Tibial nerve (tissue), 4 donors: Measurements from ENCODE around the gene MRTFA. TPM values are rescaled to one million over a fixed set of nuclear protein-coding genes. Genes with fewer than 3 reads are reported as not detected.
"Not testable (repeated sequence)": the region's sequence is repeated elsewhere in the genome, so short reads cannot be mapped to it uniquely, and the experiment has no call there.

Source experiments
- DNase-seq, 2 donors: peaks; one replicate each; pipeline ENCODE4 v3.0.0-alpha.2; 2019; ENCODE audit warnings: low spot score in 2 of 2
- H3K27ac ChIP-seq, 4 donors: fragments of 200-600 bp; sonication (generic) in 3 of 4; one replicate each; pipeline ENCODE4 v1.5.1; 2017 to 2019; ENCODE audit warnings: mild to moderate bottlenecking in 1 of 4
- H3K27me3 ChIP-seq, 2 donors: fragments of 200-600 bp; sonication (generic) in 1 of 2; one replicate each; pipeline versions ENCODE4 v1.5.1 to v1.6.0; 2017 to 2019
- H3K36me3 ChIP-seq, 3 donors: fragments of 200-600 bp; sonication (generic); one replicate each; pipeline ENCODE4 v1.5.1; 2018 to 2019
- H3K4me1 ChIP-seq, 4 donors: fragments of 200-600 bp; sonication (generic) in 3 of 4; one replicate each; pipeline ENCODE4 v1.5.1; 2017 to 2019
- H3K4me3 ChIP-seq, 4 donors: fragments of 200-600 bp; sonication (generic) in 3 of 4; one replicate each; pipeline ENCODE4 v1.5.1; 2017 to 2019; ENCODE audit warnings: mild to moderate bottlenecking in 1 of 4, moderate library complexity in 1 of 4
- H3K9me3 ChIP-seq, 4 donors: fragments of 200-600 bp; sonication (generic) in 3 of 4; one replicate each; pipeline ENCODE4 v1.5.1; 2017 to 2019
- EP300 ChIP-seq, 2 donors: sonication (generic); formaldehyde crosslinking; IDR thresholded peaks; one replicate each; pipeline ENCODE4 v1.6.1; 2017; ENCODE audit warnings: antibody characterized with exemption in 2 of 2, mild to moderate bottlenecking in 1 of 2
- POLR2A ChIP-seq, 2 donors: fragments of 450-650 bp; IDR thresholded peaks; one replicate each; pipeline ENCODE4 v1.6.1; 2017; ENCODE audit warnings: antibody characterized with exemption in 2 of 2, mild to moderate bottlenecking in 2 of 2, moderate library complexity in 2 of 2
- WGBS, 2 donors: methylation state at CpG; one replicate each; pipeline ENCODE4 v1.1.5; 2018; 5-methylcytosine and 5-hydroxymethylcytosine counted together
- total RNA-seq, 4 donors: library from RNA; depleted of rRNA; stranded (reverse); fragments of >200 nt; gene quantifications; one replicate each; pipeline ENCODE4 v1.1.0, GENCODE V29; 2016
- TF ChIP-seq, protein P1 (sequence below), 5 experiments: fragments of 200-600 bp in 3 of 5; fragments of 450-650 bp in 2 of 5; sonication (generic) in 3 of 5; IDR thresholded peaks; one replicate each; pipeline ENCODE4 v1.5.1; 2016 to 2019; ENCODE audit warnings: antibody characterized with exemption in 5 of 5, mild to moderate bottlenecking in 3 of 5, moderate library complexity in 2 of 5

The MRTFA gene
- total RNA-seq, 4 donors from 2014 or later: 69.7 to 119 (median 104) TPM

DNA sequence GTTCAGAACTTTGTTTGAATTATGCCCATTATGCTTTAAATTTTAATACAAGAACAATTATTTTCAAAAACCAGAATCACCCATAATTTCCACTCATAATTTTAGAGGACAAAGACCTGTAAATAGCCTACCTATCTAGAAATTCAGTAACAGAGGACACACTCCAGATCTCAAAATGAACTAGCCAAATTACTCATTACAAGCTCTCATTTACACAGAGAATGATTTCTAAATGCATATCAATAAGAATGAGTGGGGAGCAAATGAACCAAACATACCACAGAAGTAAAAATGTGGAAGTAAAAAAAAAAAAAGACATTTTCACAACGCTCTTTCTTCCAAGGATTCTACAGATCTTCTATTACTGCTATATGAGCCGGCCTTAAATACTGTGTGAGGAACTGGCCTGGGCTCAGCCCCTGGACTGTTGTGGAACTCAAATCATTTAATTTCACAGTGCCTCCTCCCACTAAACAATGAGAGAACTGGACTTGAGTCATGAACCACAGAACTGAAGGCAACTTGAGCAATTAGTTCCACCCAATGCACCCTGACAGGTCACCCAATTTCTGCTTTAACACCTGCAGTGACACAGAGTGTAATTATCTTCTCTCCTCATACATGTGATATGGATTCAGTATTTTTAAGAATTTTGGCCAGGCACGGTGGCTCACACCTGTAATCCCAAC, 8.0 kb downstream of the MRTFA start:
- peaks cover 0 to 43% (median 6%) of the 10 kb centered on the region in 4 donors for H3K4me1 ChIP-seq
- no peaks in the 10 kb centered on the region for H3K36me3 ChIP-seq
- no peaks in the 10 kb centered on the region for H3K27me3 ChIP-seq
- no peak for TF ChIP-seq EP300 (IDR thresholded peaks at IDR 0.05)
- H3K9me3 ChIP-seq: no peaks in the 10 kb centered on the region
- H3K27ac ChIP-seq: peak overlapping the region in 1 of 4 donors; percentile 38
- H3K4me3 ChIP-seq: no peak overlapping the region
- WGBS, 2 donors: 70 to 76% methylated on average over 3 of the region's 3 CpGs
- DNase-seq: no peak

DNA sequence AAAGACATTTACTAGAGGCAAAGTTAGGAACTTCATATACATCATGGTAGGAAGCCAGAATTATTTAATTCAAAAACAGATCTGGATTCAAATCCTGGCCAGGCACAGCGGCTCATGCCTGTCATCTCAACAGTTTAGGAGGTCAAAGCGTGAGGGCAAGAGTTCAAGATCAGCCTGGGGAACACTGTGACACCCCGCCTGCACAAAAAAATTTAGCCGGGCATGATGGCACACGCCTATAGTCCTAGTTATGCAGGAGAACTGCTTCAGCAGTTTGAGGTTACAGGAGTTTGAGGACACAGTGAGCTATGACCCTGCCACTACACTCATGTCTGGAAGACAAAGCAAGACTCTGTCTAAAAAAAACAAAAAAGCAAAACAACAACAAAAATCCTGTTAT, 8.9 kb downstream of the MRTFA start:
- no peak overlapping the region for H3K27ac ChIP-seq
- TF ChIP-seq, protein P1, sequence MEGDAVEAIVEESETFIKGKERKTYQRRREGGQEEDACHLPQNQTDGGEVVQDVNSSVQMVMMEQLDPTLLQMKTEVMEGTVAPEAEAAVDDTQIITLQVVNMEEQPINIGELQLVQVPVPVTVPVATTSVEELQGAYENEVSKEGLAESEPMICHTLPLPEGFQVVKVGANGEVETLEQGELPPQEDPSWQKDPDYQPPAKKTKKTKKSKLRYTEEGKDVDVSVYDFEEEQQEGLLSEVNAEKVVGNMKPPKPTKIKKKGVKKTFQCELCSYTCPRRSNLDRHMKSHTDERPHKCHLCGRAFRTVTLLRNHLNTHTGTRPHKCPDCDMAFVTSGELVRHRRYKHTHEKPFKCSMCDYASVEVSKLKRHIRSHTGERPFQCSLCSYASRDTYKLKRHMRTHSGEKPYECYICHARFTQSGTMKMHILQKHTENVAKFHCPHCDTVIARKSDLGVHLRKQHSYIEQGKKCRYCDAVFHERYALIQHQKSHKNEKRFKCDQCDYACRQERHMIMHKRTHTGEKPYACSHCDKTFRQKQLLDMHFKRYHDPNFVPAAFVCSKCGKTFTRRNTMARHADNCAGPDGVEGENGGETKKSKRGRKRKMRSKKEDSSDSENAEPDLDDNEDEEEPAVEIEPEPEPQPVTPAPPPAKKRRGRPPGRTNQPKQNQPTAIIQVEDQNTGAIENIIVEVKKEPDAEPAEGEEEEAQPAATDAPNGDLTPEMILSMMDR (IDR thresholded peaks at IDR 0.05): no peak
- TF ChIP-seq POLR2A (IDR thresholded peaks at IDR 0.05) (no peak), EP300 (IDR thresholded peaks at IDR 0.05) (no peak)
- WGBS, 2 donors: 74 to 78% methylated on average over 5 of the region's 5 CpGs
- H3K4me3 ChIP-seq: no peak overlapping the region
- peaks cover 0 to under 1% (median 0%) of the 10 kb centered on the region in 4 donors for H3K9me3 ChIP-seq
- DNase-seq: no peak
- peaks cover 0 to 37% (median 6%) of the 10 kb centered on the region in 4 donors for H3K4me1 ChIP-seq
- peaks cover 0 to 2% (median 0%) of the 10 kb centered on the region in 3 donors for H3K36me3 ChIP-seq
- H3K27me3 ChIP-seq: no peaks in the 10 kb centered on the region

DNA sequence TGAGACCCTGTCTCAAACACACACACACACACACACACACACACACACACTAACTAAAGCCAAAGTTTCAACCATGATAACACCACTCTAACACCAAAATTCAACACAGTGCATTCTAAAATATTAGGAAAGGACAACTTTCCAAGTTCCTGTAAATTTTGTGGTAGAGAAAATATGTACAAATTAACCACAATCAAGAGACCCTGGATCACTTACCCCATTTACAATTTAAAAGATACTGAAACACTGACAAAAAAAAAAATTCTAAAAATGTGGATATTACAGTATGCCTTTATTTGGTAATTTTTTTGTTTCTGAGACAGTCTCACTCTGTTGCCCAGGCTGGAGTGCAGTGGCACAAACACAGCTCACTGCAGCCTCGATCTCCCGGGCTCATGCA, 9.7 kb downstream of the MRTFA start:
- Histone ChIP-seq H3K9me3 (peaks cover 0 to 6% (median 0%) of the 10 kb centered on the region in 4 donors), H3K27me3 (no peaks in the 10 kb centered on the region), H3K27ac (no peak overlapping the region), H3K4me3 (no peak overlapping the region), H3K4me1 (peaks cover 0 to 34% (median 6%) of the 10 kb centered on the region in 4 donors), H3K36me3 (peaks cover 0 to 9% (median 0%) of the 10 kb centered on the region in 3 donors)
- TF ChIP-seq, protein P1 (IDR thresholded peaks at IDR 0.05): no peak
- no peak for TF ChIP-seq POLR2A (IDR thresholded peaks at IDR 0.05)
- TF ChIP-seq EP300 (IDR thresholded peaks at IDR 0.05): no peak
- 36 to 75% methylated on average over 2 of the region's 2 CpGs for WGBS, 2 donors
- no peak for DNase-seq

DNA sequence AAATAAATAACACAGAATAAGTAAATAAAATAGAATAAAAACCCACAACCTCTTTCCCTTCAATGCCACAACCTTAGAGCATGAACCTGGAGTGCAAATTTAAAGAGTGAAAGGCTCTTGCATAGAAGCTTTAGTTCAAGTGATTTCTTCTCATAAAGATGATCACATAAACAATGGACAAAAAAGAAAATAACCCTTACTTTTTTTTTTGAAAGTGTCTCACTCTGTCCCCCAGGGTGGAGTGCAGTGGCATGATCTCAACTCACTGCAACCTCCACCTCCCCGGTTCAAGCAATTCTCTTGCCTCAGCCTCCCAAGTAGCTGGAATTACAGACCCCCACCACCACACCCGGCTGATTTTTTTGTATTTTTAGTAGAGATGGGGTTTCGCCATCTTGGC, 10.7 kb downstream of the MRTFA start:
- not testable (repeated sequence) for H3K4me3 ChIP-seq, DNase-seq, H3K27ac ChIP-seq, H3K27me3 ChIP-seq
- Histone ChIP-seq H3K4me1 (peaks cover 0 to 30% (median 6%) of the 10 kb centered on the region in 4 donors), H3K9me3 (peaks cover 0 to 10% (median 1%) of the 10 kb centered on the region in 4 donors), H3K36me3 (peaks cover 0 to 13% (median 0%) of the 10 kb centered on the region in 3 donors)
- 88% methylated on average over 3 of the region's 3 CpGs for WGBS, 2 donors

DNA sequence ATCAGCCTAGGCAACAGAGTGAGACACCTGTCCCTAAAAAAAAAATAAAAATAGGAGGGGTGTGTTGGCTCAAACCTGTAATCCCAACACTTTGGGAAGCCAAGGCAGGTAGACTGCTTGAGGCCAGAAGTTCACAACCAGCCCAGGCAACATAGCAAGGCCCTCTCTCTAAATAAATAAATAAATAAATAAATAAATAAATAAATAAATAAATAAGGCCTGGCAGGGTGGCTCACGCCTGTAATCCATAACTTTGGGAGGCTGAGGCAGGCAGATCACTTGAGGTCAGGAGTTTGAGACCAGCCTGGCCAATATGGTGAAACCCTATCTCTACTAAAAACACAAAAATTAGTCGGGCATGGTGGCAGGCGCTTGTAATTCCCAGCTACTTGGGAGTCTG, 11.2 kb downstream of the MRTFA start:
- H3K27ac ChIP-seq, H3K27me3 ChIP-seq, H3K4me3 ChIP-seq, DNase-seq: not testable (repeated sequence)
- H3K36me3 ChIP-seq: peaks cover 0 to 17% (median 0%) of the 10 kb centered on the region in 3 donors
- peaks cover 0 to 15% (median 3%) of the 10 kb centered on the region in 4 donors for H3K9me3 ChIP-seq
- H3K4me1 ChIP-seq: peaks cover 0 to 30% (median 6%) of the 10 kb centered on the region in 4 donors
- 92 to 98% methylated on average over 3 of the region's 3 CpGs for WGBS, 2 donors

DNA sequence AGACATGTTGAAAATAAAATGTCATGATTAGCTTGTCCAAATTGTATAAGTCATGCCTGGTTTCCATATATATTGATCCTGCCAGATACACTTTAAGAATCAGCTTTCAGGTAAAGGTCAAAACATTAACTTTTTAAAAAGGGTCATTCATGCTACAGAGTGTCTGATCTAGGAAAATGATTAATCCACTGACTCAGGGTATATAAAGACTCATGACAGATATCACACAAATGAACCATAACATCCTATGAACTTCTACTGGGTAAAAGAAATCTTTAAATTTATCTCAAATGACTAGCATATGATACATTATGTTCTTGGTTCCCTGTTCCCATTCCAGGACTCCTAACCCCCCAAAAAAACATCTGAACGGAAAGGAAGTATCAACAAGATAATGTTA, 11.7 kb downstream of the MRTFA start:
- Histone ChIP-seq H3K4me1 (peaks cover 0 to 30% (median 6%) of the 10 kb centered on the region in 4 donors), H3K36me3 (peaks cover 0 to 17% (median 0%) of the 10 kb centered on the region in 3 donors), H3K27me3 (no peaks in the 10 kb centered on the region), H3K27ac (no peak overlapping the region), H3K4me3 (no peak overlapping the region), H3K9me3 (peaks cover 0 to 15% (median 3%) of the 10 kb centered on the region in 4 donors)
- TF ChIP-seq POLR2A (IDR thresholded peaks at IDR 0.05) (no peak), EP300 (IDR thresholded peaks at IDR 0.05) (no peak)
- TF ChIP-seq, protein P1 (IDR thresholded peaks at IDR 0.05): no peak
- no peak for DNase-seq
- 88 to 96% methylated on average over 1 of the region's 1 CpG for WGBS, 2 donors
